H9 (cell line): ENCODE data around the gene SF3A2. TPM values are rescaled to one million over a fixed set of nuclear protein-coding genes. Genes with fewer than 3 reads are reported as not detected.
A peak's percentile ranks its signal among the peaks of the same experiment; 100 is the strongest.

Experiments used
- DNase-seq: peaks from one replicate; pipeline ENCODE4 v3.0.0-alpha.2; 2017
- H2AFZ ChIP-seq: one replicate; pipeline ENCODE4 v1.6.1; 2013; ENCODE audit warnings: mild to moderate bottlenecking, low read length, control low read depth, moderate library complexity
- H2AK5ac ChIP-seq: 2 replicates; pipeline ENCODE4 v1.6.1; 2013; ENCODE audit warnings: low read length, control low read depth, mixed read lengths; ENCODE audit not compliant: insufficient read length
- H2BK120ac ChIP-seq: one replicate; pipeline ENCODE4 v1.6.1; 2013; ENCODE audit warnings: low read depth, mild to moderate bottlenecking, low read length, control low read depth, inconsistent platforms; ENCODE audit not compliant: poor library complexity, severe bottlenecking
- H2BK12ac ChIP-seq: 2 replicates; pipeline ENCODE4 v1.6.1; 2013; ENCODE audit warnings: low read length, control low read depth, mixed read lengths, low read depth; ENCODE audit not compliant: insufficient read length
- H2BK15ac ChIP-seq: 2 replicates; pipeline ENCODE4 v1.6.1; 2013; ENCODE audit warnings: low read depth, low read length, control low read depth
- H2BK20ac ChIP-seq: one replicate; pipeline ENCODE4 v1.6.1; 2013; ENCODE audit warnings: low read depth, mild to moderate bottlenecking, low read length, control low read depth, inconsistent platforms; ENCODE audit not compliant: poor library complexity, severe bottlenecking
- H2BK5ac ChIP-seq: 2 replicates; pipeline ENCODE4 v1.6.1; 2013; ENCODE audit warnings: low read length, control low read depth, mixed read lengths; ENCODE audit not compliant: insufficient read length
- H3K14ac ChIP-seq: 2 replicates; pipeline ENCODE4 v1.6.1; 2013; ENCODE audit warnings: low read length, control low read depth; ENCODE audit not compliant: insufficient read depth
- H3K18ac ChIP-seq: 2 replicates; pipeline ENCODE4 v1.6.1; 2013; ENCODE audit warnings: low read depth, mild to moderate bottlenecking, mixed read lengths, low read length, control low read depth; ENCODE audit not compliant: insufficient read length
- H3K23ac ChIP-seq: 2 replicates; pipeline ENCODE4 v1.6.1; 2013; ENCODE audit warnings: low read length, control low read depth, mixed read lengths, low read depth; ENCODE audit not compliant: insufficient read length
- H3K23me2 ChIP-seq: 2 replicates; pipeline ENCODE4 v1.6.1; 2013; ENCODE audit warnings: low read depth, mild to moderate bottlenecking, mixed read lengths, low read length, control low read depth; ENCODE audit not compliant: insufficient read length, poor library complexity, severe bottlenecking
- H3K27ac ChIP-seq: 2 replicates; pipeline ENCODE4 v1.5.1; 2013; ENCODE audit warnings: low read length, control low read depth, mixed read lengths, low read depth; ENCODE audit not compliant: insufficient read length
- H3K27me3 ChIP-seq: 2 replicates; pipeline ENCODE4 v1.6.1; 2013; ENCODE audit warnings: low read length, control low read depth, inconsistent platforms; ENCODE audit not compliant: insufficient read depth
- H3K4ac ChIP-seq: 2 replicates; pipeline ENCODE4 v1.6.1; 2013; ENCODE audit warnings: low read depth, mild to moderate bottlenecking, control low read depth, inconsistent platforms, low read length, moderate library complexity
- H3K4me1 ChIP-seq: 2 replicates; pipeline ENCODE4 v1.6.1; 2013; ENCODE audit warnings: low read length, control low read depth, inconsistent platforms; ENCODE audit not compliant: insufficient read depth
- H3K4me2 ChIP-seq: 2 replicates; pipeline ENCODE4 v1.6.1; 2013; ENCODE audit warnings: low read length, control low read depth, mixed read lengths; ENCODE audit not compliant: insufficient read length, insufficient read depth
- H3K56ac ChIP-seq: 2 replicates; pipeline ENCODE4 v1.6.1; 2013; ENCODE audit warnings: low read depth, mild to moderate bottlenecking, mixed read lengths, low read length, control low read depth; ENCODE audit not compliant: insufficient read length
- H3K79me1 ChIP-seq: 2 replicates; pipeline ENCODE4 v1.6.1; 2013; ENCODE audit warnings: low read depth, mild to moderate bottlenecking, moderate library complexity, low read length, control low read depth, inconsistent platforms; ENCODE audit not compliant: insufficient read depth, poor library complexity, severe bottlenecking
- H3K79me2 ChIP-seq: 2 replicates; pipeline ENCODE4 v1.6.1; 2013; ENCODE audit warnings: low read length, control low read depth, inconsistent platforms; ENCODE audit not compliant: insufficient read depth
- H3K9ac ChIP-seq: 2 replicates; pipeline ENCODE4 v1.6.1; 2013; ENCODE audit warnings: low read length, control low read depth, mixed read lengths; ENCODE audit not compliant: insufficient read length; ENCODE audit errors: extremely low read depth
- H3K9me3 ChIP-seq: one replicate; pipeline ENCODE4 v1.6.1; 2013; ENCODE audit warnings: low read depth, low read length, inconsistent platforms; ENCODE audit not compliant: control insufficient read depth
- H3T11ph ChIP-seq: one replicate; pipeline ENCODE4 v1.6.1; 2013; ENCODE audit warnings: mild to moderate bottlenecking, low read length, control low read depth, inconsistent platforms
- H4K20me1 ChIP-seq: one replicate; pipeline ENCODE4 v1.6.1; 2013; ENCODE audit not compliant: control insufficient read depth, insufficient read length, insufficient read depth
- H4K5ac ChIP-seq: 2 replicates; pipeline ENCODE4 v1.6.1; 2013; ENCODE audit warnings: low read depth, mild to moderate bottlenecking, mixed read lengths, low read length, control low read depth; ENCODE audit not compliant: insufficient read length
- H4K8ac ChIP-seq: replicated peaks from 2 replicates; pipeline ENCODE4 v1.6.1; 2013; ENCODE audit warnings: low read length, control low read depth, mixed read lengths, low read depth; ENCODE audit not compliant: insufficient read length
- H4K91ac ChIP-seq: 2 replicates; pipeline ENCODE4 v1.6.1; 2013; ENCODE audit warnings: low read depth, mild to moderate bottlenecking, moderate library complexity, mixed read lengths, low read length, control low read depth; ENCODE audit not compliant: insufficient read length
- H3K27ac Mint-ChIP-seq, 3 experiments: 2 replicates in 2 of 3; 3 replicates in 1 of 3; pipeline ENCODE4 v1.8.0; 2020 to 2021; ENCODE audit warnings: mixed read lengths in 3 of 3, mild to moderate bottlenecking in 1 of 3, moderate library complexity in 1 of 3
- H3K27me3 Mint-ChIP-seq: 2 replicates; pipeline ENCODE4 v1.8.0; 2021; ENCODE audit warnings: low read depth, mild to moderate bottlenecking, moderate library complexity, mixed read lengths
- H3K36me3 Mint-ChIP-seq, 3 experiments: 2 replicates in 2 of 3; 3 replicates in 1 of 3; pipeline ENCODE4 v1.8.0; 2020 to 2021; ENCODE audit warnings: low read depth in 3 of 3, mixed read lengths in 3 of 3; ENCODE audit not compliant: insufficient read depth in 1 of 3
- H3K4me1 Mint-ChIP-seq, 2 experiments: 2 replicates each; pipeline ENCODE4 v1.8.0; 2020; ENCODE audit warnings: mixed read lengths in 2 of 2
- H3K4me3 Mint-ChIP-seq, 2 experiments: 2 replicates in 1 of 2; 3 replicates in 1 of 2; pipeline ENCODE4 v1.8.0; 2020 to 2021; ENCODE audit warnings: mild to moderate bottlenecking in 2 of 2, mixed read lengths in 2 of 2, moderate library complexity in 1 of 2
- H3K9me3 Mint-ChIP-seq, 2 experiments: 2 replicates in 1 of 2; 3 replicates in 1 of 2; pipeline ENCODE4 v1.8.0; 2020; ENCODE audit warnings: mild to moderate bottlenecking in 2 of 2, mixed read lengths in 2 of 2, moderate library complexity in 1 of 2
- WGBS: extraction: QIAGEN DNeasy Blood & Tissue Kit; methylation state at CpG from one replicate; pipeline ENCODE4 v1.1.7; 2013; ENCODE audit warnings: missing lambda C conversion rate, low lambda C conversion rate, mixed read lengths; ENCODE audit not compliant: insufficient read length; ENCODE audit errors: extremely low coverage; 5-methylcytosine and 5-hydroxymethylcytosine counted together
- total RNA-seq: library from RNA; stranded (reverse); gene quantifications from 2 replicates; pipeline ENCODE4 v1.2.1, GENCODE V29; 2021
- TF ChIP-seq, protein P1 (sequence below): fragments of 200-600 bp; sonication (generic); conservative IDR thresholded peaks from 3 replicates; pipeline ENCODE4 v1.8.0; 2021; ENCODE audit warnings: antibody characterized with exemption, mild to moderate bottlenecking

The SF3A2 gene
- total RNA-seq, 1 experiment from 2014 or later, result 166 TPM

- Mint-ChIP-seq H3K9me3 (peaks cover 0 to 3% of the 10 kb centered on the region in 2 experiments; a peak in 1 of 5 replicates), H3K36me3 (peaks cover 18 to 58% (median 49%) of the 10 kb centered on the region in 3 experiments), H3K4me3 (peak overlapping the region; percentile 96 to 97), H3K27ac (peak overlapping the region in 2 of 3 experiments; percentile 58 to 74; a peak in 5 of 7 replicates), H3K27me3 (no peaks in the 10 kb centered on the region; the same call in 1 of the 2 replicates), H3K4me1 (peaks cover 42 to 48% of the 10 kb centered on the region in 2 experiments)
- Histone ChIP-seq H3K27me3 (no peaks in the 10 kb centered on the region), H2BK20ac (no peak overlapping the region), H3K23me2 (peaks cover 9% of the 10 kb centered on the region), H2AK5ac (no peak overlapping the region), H3K56ac (no peak overlapping the region), H2BK120ac (no peak overlapping the region), H3K23ac (no peak overlapping the region), H2BK5ac (no peak overlapping the region), H4K20me1 (peaks cover 2% of the 10 kb centered on the region), H4K5ac (no peak overlapping the region), H3K18ac (no peak overlapping the region), H3K4ac (no peak overlapping the region), H2BK12ac (no peak overlapping the region), H3K9ac (peak overlapping the region; percentile 32), H3K27ac (no peak overlapping the region), H3K14ac (no peak overlapping the region), H3K79me2 (peaks cover 55% of the 10 kb centered on the region), H4K8ac (no peak overlapping the region), H3K79me1 (peaks cover 13% of the 10 kb centered on the region), H3K4me2 (peak overlapping the region; percentile 47), H3T11ph (no peak overlapping the region), H3K4me1 (peaks cover 4% of the 10 kb centered on the region; the same call in 1 of the 2 replicates), H3K9me3 (no peaks in the 10 kb centered on the region), H4K91ac (no peak overlapping the region), H2BK15ac (no peak overlapping the region), H2AFZ (no peak overlapping the region)
- TF ChIP-seq, protein P1, sequence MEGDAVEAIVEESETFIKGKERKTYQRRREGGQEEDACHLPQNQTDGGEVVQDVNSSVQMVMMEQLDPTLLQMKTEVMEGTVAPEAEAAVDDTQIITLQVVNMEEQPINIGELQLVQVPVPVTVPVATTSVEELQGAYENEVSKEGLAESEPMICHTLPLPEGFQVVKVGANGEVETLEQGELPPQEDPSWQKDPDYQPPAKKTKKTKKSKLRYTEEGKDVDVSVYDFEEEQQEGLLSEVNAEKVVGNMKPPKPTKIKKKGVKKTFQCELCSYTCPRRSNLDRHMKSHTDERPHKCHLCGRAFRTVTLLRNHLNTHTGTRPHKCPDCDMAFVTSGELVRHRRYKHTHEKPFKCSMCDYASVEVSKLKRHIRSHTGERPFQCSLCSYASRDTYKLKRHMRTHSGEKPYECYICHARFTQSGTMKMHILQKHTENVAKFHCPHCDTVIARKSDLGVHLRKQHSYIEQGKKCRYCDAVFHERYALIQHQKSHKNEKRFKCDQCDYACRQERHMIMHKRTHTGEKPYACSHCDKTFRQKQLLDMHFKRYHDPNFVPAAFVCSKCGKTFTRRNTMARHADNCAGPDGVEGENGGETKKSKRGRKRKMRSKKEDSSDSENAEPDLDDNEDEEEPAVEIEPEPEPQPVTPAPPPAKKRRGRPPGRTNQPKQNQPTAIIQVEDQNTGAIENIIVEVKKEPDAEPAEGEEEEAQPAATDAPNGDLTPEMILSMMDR, result no peak
- no peak for DNase-seq
- no CpG with 5 or more reads among the region's 10 CpGs for WGBS
Observed at GRCh38 chr19:2239173-2239572, 2.5 kb downstream of the SF3A2 start.
